Endothelial cell of umbilical vein (primary cell): ENCODE measurements around the gene MDP1. TPM values are rescaled to one million over a fixed set of nuclear protein-coding genes. Genes with fewer than 3 reads are reported as not detected.

Experiments used
- BruUV-seq: library from RNA; stranded (reverse); fragments of 400-500 nt; replicated peaks from 2 replicates; lab custom pipeline; 2021; lab: Mats Ljungman, UMichigan
- CTCF ChIA-PET: fragments of 300-600, 350-600 bp; sonication (Branson Sonifier 250); formaldehyde crosslinking; loops from one replicate; lab custom pipeline; 2021; ENCODE audit warnings: antibody characterized with exemption, inconsistent platforms; lab: Charles Lee
- POLR2A ChIA-PET: fragments of 300-600, 350-600 bp; sonication (Branson Sonifier 250); formaldehyde crosslinking; loops from one replicate; lab custom pipeline; 2021; ENCODE audit warnings: antibody characterized with exemption, inconsistent platforms; lab: Charles Lee
- DNase-seq: peaks from one replicate; pipeline ENCODE4 v3.0.0-alpha.2; 2011; ENCODE audit warnings: low read depth, low spot score
- FAIRE-seq: peaks from 2 replicates; lab custom pipeline; 2011; peaks lifted over from hg19 to GRCh38; lab: Jason Lieb, UNC
- H2AFZ ChIP-seq: 2 replicates; pipeline ENCODE4 v1.6.0; 2012; ENCODE audit warnings: low read depth, low read length, control low read depth, inconsistent platforms
- H3K27ac ChIP-seq: 2 replicates; pipeline ENCODE4 v1.5.1; 2011; ENCODE audit warnings: low read depth, mild to moderate bottlenecking, control low read depth, low read length, moderate library complexity; ENCODE audit not compliant: insufficient read depth
- H3K27me3 ChIP-seq, 2 experiments: 2 replicates each; pipeline versions ENCODE4 v1.6.0 to v1.6.1; 2011; ENCODE audit warnings: low read length in 2 of 2, mixed read lengths in 1 of 2; ENCODE audit not compliant: control insufficient read depth in 2 of 2, insufficient read depth in 2 of 2
- H3K36me3 ChIP-seq, 2 experiments: 2 replicates in 1 of 2; 3 replicates in 1 of 2; pipeline ENCODE4 v1.5.1; 2011; ENCODE audit warnings: low read length in 2 of 2, mild to moderate bottlenecking in 1 of 2, moderate library complexity in 1 of 2; ENCODE audit not compliant: control insufficient read depth in 2 of 2, insufficient read depth in 2 of 2; ENCODE audit errors: extremely low read depth in 1 of 2
- H3K4me1 ChIP-seq: 3 replicates; pipeline ENCODE4 v1.5.1; 2011; ENCODE audit warnings: mild to moderate bottlenecking, low read length; ENCODE audit not compliant: control insufficient read depth, insufficient read depth; ENCODE audit errors: extremely low read depth
- H3K4me2 ChIP-seq: 2 replicates; pipeline ENCODE4 v1.6.1; 2011; ENCODE audit warnings: low read length, control low read depth, mixed read lengths; ENCODE audit not compliant: insufficient read depth
- H3K4me3 ChIP-seq, 3 experiments: fragments of 200-600 bp in 1 of 3; sonication (generic), shearing (Covaris generic) in 1 of 3; replicated peaks in 1 of 3; 2 replicates each; pipeline ENCODE4 v1.5.1; 2011 to 2016; ENCODE audit warnings: control low read depth in 3 of 3, low read length in 3 of 3, mild to moderate bottlenecking in 2 of 3, inconsistent platforms in 1 of 3, low read depth in 1 of 3, moderate library complexity in 1 of 3; ENCODE audit not compliant: insufficient read depth in 1 of 3
- H3K79me2 ChIP-seq: 2 replicates; pipeline ENCODE4 v1.6.0; 2012; ENCODE audit warnings: low read length, inconsistent platforms; ENCODE audit not compliant: control insufficient read depth, insufficient read depth
- H3K9ac ChIP-seq: replicated peaks from 2 replicates; pipeline ENCODE3; 2011; ENCODE audit warnings: low read length, control low read depth; ENCODE audit not compliant: insufficient read depth; ENCODE audit errors: extremely low read depth
- H3K9me1 ChIP-seq: replicated peaks from 3 replicates; pipeline ENCODE4 v1.6.0; 2011; ENCODE audit warnings: mild to moderate bottlenecking, low read length; ENCODE audit not compliant: control insufficient read depth, insufficient read depth; ENCODE audit errors: extremely low read depth
- H3K9me3 ChIP-seq: replicated peaks from 2 replicates; pipeline ENCODE4 v1.5.1; 2012; ENCODE audit warnings: low read length, inconsistent platforms; ENCODE audit not compliant: control insufficient read depth, insufficient read depth
- H4K20me1 ChIP-seq: replicated peaks from 2 replicates; pipeline ENCODE3; 2011; ENCODE audit warnings: mild to moderate bottlenecking, low read length; ENCODE audit not compliant: control insufficient read depth, insufficient read depth; ENCODE audit errors: extremely low read depth
- EZH2 ChIP-seq: IDR thresholded peaks from 2 replicates; pipeline ENCODE4 v1.6.1; 2012; ENCODE audit warnings: borderline replicate concordance, low read depth, mild to moderate bottlenecking, moderate library complexity, low read length, inconsistent platforms; ENCODE audit not compliant: severe bottlenecking
- FOS ChIP-seq: IDR thresholded peaks from 2 replicates; pipeline ENCODE4 v1.6.1; 2011; ENCODE audit warnings: mild to moderate bottlenecking, low read length, moderate library complexity, borderline replicate concordance; ENCODE audit not compliant: insufficient read depth
- GATA2 ChIP-seq: IDR thresholded peaks from 2 replicates; pipeline ENCODE4 v1.7.0; 2011; ENCODE audit warnings: low read depth, mild to moderate bottlenecking, moderate library complexity, mixed read lengths, low read length; ENCODE audit not compliant: insufficient read length, insufficient read depth
- JUN ChIP-seq: IDR thresholded peaks from 2 replicates; pipeline ENCODE4 v1.6.1; 2011; ENCODE audit warnings: borderline replicate concordance, low read depth; ENCODE audit not compliant: insufficient read length, insufficient read depth
- MYC ChIP-seq: IDR thresholded peaks from one replicate; pipeline ENCODE4 v1.6.1; 2011; ENCODE audit warnings: mild to moderate bottlenecking, low read depth, low read length
- POLR2A ChIP-seq: IDR thresholded peaks from 2 replicates; pipeline ENCODE4 v1.6.1; 2012; ENCODE audit warnings: low read depth, mild to moderate bottlenecking, control low read depth, low read length
- POLR2AphosphoS5 ChIP-seq: IDR thresholded peaks from 2 replicates; pipeline ENCODE4 v1.6.1; 2012; ENCODE audit warnings: low read depth, mild to moderate bottlenecking, control low read depth, low read length, moderate library complexity; ENCODE audit not compliant: insufficient read depth
- dilution Hi-C: fragments of 300-500 bp; cut with MboI; formaldehyde crosslinking; loops from one replicate; pipeline ENCODE4 v1.15.0; 2019; ENCODE audit warnings: low sequenced_read_pairs; ENCODE audit not compliant: extremely low pct_ligation_motif_present
- intact Hi-C: fragments of 100-400 bp; cut with micrococcal nuclease; formaldehyde crosslinking; loops from one replicate; pipeline ENCODE4 v1.10.0; 2022
- polyA plus RNA-seq, 4 experiments: library from polyadenylated mRNA; depleted of rRNA in 3 of 4; stranded (reverse) in 3 of 4; unstranded in 1 of 4; fragments of >200 nt; gene quantifications; 2 replicates each; pipeline versions ENCODE4 v1.2.1 to v1.2.3, GENCODE V29; 2011 to 2012; ENCODE audit warnings: missing spikeins in 1 of 4
- total RNA-seq: library from RNA; stranded (reverse); gene quantifications from 2 replicates; pipeline ENCODE4 v1.2.3, GENCODE V29; 2021
- TF ChIP-seq, protein P1 (sequence below), 2 donors: IDR thresholded peaks; 1 replicate in 1 of 2; 2 replicates in 1 of 2; pipeline ENCODE4 v1.5.1; 2011; ENCODE audit warnings: low read length in 2 of 2, mild to moderate bottlenecking in 2 of 2, moderate library complexity in 2 of 2, control low read depth in 1 of 2, inconsistent platforms in 1 of 2, low read depth in 1 of 2; ENCODE audit not compliant: insufficient read depth in 1 of 2; ENCODE audit errors: extremely low read depth in 1 of 2
- TF ChIP-seq, protein P2 (sequence below): IDR thresholded peaks from 2 replicates; pipeline ENCODE4 v1.6.1; 2011; ENCODE audit not compliant: insufficient read depth, insufficient read length

Gene MDP1
- total and polyA plus RNA-seq, 2 donors (not counting 3 experiments of a cell fraction or from before 2014, with no cell fraction given), result 8.1 to 22.7 TPM

DNA sequence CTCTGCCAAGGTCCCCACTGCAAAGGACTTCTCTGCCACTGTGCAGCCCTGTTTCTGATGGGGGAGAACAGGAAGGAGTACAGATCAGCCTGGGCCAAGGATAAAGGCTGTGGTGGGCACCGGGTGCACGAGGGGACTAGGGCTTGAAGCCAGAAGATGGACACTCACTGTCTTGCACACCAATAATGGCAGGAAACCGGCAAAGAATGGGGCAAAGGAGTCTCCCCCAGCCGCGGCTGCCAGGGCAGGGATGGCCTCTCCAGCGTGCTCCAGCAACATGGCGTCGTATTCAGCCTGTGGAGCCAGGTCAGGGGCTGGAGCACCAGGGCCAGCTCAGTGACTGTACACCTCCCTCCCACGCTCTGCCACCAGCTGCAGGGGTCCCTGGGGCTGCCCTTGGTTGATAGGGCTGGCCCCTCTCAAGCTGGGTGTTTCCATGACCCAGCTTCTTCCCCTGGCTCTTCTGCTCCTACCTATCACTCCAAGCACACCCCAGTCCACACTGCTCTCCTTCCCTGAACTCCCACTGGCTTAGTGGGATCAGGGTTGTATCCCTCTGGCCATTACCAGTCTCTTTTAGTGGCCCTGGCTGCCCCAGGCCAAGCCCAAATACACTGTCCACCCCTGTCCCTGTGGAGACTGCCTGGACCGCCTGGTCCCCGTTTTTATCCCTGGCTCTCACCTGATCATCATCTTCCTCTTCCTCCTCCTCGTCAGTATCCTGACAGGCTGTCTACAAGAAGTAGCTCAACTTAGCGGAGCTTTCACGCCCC lies 33.6 kb downstream of the MDP1 start:
- H3K4me3 ChIP-seq, result no peak overlapping the region
- H3K9me1 ChIP-seq, result no peaks in the 10 kb centered on the region
- dilution Hi-C loops (no loop called here), intact Hi-C loops (no loop called here)
- TF ChIP-seq POLR2A (no peak), GATA2 (no peak), MYC (no peak), JUN (no peak), EZH2 (no peak), POLR2AphosphoS5 (no peak), FOS (no peak)
- TF ChIP-seq, protein P1, sequence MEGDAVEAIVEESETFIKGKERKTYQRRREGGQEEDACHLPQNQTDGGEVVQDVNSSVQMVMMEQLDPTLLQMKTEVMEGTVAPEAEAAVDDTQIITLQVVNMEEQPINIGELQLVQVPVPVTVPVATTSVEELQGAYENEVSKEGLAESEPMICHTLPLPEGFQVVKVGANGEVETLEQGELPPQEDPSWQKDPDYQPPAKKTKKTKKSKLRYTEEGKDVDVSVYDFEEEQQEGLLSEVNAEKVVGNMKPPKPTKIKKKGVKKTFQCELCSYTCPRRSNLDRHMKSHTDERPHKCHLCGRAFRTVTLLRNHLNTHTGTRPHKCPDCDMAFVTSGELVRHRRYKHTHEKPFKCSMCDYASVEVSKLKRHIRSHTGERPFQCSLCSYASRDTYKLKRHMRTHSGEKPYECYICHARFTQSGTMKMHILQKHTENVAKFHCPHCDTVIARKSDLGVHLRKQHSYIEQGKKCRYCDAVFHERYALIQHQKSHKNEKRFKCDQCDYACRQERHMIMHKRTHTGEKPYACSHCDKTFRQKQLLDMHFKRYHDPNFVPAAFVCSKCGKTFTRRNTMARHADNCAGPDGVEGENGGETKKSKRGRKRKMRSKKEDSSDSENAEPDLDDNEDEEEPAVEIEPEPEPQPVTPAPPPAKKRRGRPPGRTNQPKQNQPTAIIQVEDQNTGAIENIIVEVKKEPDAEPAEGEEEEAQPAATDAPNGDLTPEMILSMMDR (IDR thresholded peaks at IDR 0.05; ENCODE audit: extremely low read depth in 1 of 2, insufficient read depth in 1 of 2, low read depth in 1 of 2, low read length in 2 of 2), result no peak
- TF ChIP-seq, protein P2, sequence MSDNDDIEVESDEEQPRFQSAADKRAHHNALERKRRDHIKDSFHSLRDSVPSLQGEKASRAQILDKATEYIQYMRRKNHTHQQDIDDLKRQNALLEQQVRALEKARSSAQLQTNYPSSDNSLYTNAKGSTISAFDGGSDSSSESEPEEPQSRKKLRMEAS, result no peak
- no TSS peak for BruUV-seq
- H3K27me3 ChIP-seq, result no peaks in the 10 kb centered on the region
- no peaks in the 10 kb centered on the region for H3K4me1 ChIP-seq
- no peak overlapping the region for H3K27ac ChIP-seq
- CTCF ChIA-PET, result interaction anchor here (1.9 kb wide), 1 partner anchor 115 kb away, joined by 7 read pairs; no protein-coding TSS in a partner anchor
- no peaks in the 10 kb centered on the region for H3K79me2 ChIP-seq
- POLR2A ChIA-PET, result no interaction called here
- no peak overlapping the region for H2AFZ ChIP-seq
- H3K9me3 ChIP-seq, result no peaks in the 10 kb centered on the region
- H3K36me3 ChIP-seq, result peaks cover 0 to 40% of the 10 kb centered on the region in 2 experiments
- H3K4me2 ChIP-seq, result no peak overlapping the region
- no peak overlapping the region for H3K9ac ChIP-seq
- DNase-seq, result no peak
- no peaks in the 10 kb centered on the region for H4K20me1 ChIP-seq
- FAIRE-seq, result no peak
